Peyer's patch (tissue), 4 donors: ENCODE data around the gene PRMT7.

ENCODE experiments used
- POLR2A ChIP-seq, 2 donors: fragments of 450-650 bp; IDR thresholded peaks; one replicate each; pipeline ENCODE4 v1.5.1; 2017; ENCODE audit warnings: antibody characterized with exemption in 2 of 2, mild to moderate bottlenecking in 2 of 2, moderate library complexity in 2 of 2
- TF ChIP-seq, protein P1 (sequence below), 6 experiments: fragments of 450-650 bp in 4 of 6; fragments of 200-600 bp in 2 of 6; sonication (generic) in 1 of 6; IDR thresholded peaks; one replicate each; pipeline ENCODE4 v1.5.1; 2017 to 2019; ENCODE audit warnings: antibody characterized with exemption in 6 of 6, mild to moderate bottlenecking in 3 of 6, moderate library complexity in 1 of 6

- TF ChIP-seq, protein P1, sequence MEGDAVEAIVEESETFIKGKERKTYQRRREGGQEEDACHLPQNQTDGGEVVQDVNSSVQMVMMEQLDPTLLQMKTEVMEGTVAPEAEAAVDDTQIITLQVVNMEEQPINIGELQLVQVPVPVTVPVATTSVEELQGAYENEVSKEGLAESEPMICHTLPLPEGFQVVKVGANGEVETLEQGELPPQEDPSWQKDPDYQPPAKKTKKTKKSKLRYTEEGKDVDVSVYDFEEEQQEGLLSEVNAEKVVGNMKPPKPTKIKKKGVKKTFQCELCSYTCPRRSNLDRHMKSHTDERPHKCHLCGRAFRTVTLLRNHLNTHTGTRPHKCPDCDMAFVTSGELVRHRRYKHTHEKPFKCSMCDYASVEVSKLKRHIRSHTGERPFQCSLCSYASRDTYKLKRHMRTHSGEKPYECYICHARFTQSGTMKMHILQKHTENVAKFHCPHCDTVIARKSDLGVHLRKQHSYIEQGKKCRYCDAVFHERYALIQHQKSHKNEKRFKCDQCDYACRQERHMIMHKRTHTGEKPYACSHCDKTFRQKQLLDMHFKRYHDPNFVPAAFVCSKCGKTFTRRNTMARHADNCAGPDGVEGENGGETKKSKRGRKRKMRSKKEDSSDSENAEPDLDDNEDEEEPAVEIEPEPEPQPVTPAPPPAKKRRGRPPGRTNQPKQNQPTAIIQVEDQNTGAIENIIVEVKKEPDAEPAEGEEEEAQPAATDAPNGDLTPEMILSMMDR (IDR thresholded peaks at IDR 0.05), result no peak
- TF ChIP-seq POLR2A (IDR thresholded peaks at IDR 0.05), result no peak
Observed at GRCh38 chr16:68360956-68361355, 50.1 kb downstream of the PRMT7 start.
